WTC11 (cell line): ENCODE data around the gene NAT8. TPM values are rescaled to one million over a fixed set of nuclear protein-coding genes. Genes with fewer than 3 reads are reported as not detected.
"Not testable (repeated sequence)": the region's sequence is repeated elsewhere in the genome, so short reads cannot be mapped to it uniquely, and the experiment has no call there.

Experiments
- ATAC-seq: fragments of 200-7000 bp; cut with Tn5 transposase; 2 replicates; pipeline ENCODE4 v1.10.0; 2021; ENCODE audit warnings: mild to moderate bottlenecking, moderate library complexity
- CTCF ChIA-PET: fragments of 300-600 bp; sonication (Branson Sonifier 250); formaldehyde crosslinking; loops from one replicate; lab custom pipeline; 2021; ENCODE audit warnings: antibody characterized with exemption; lab: Charles Lee
- POLR2A ChIA-PET: fragments of 350-600 bp; sonication (Branson Sonifier 250); formaldehyde crosslinking; loops from one replicate; lab custom pipeline; 2021; ENCODE audit warnings: antibody characterized with exemption; lab: Charles Lee
- DNase-seq: peaks from one replicate; pipeline ENCODE4 v3.0.0; 2021; ENCODE audit warnings: low spot score
- H3K27ac Mint-ChIP-seq: 2 replicates; pipeline ENCODE4 v1.8.0; 2021; ENCODE audit warnings: mixed read lengths
- H3K27me3 Mint-ChIP-seq: 2 replicates; pipeline ENCODE4 v1.8.0; 2021; ENCODE audit warnings: low read depth, mild to moderate bottlenecking, moderate library complexity, mixed read lengths
- H3K36me3 Mint-ChIP-seq: 2 replicates; pipeline ENCODE4 v1.8.0; 2021; ENCODE audit warnings: mixed read lengths
- H3K4me1 Mint-ChIP-seq: 2 replicates; pipeline ENCODE4 v1.8.0; 2022; ENCODE audit warnings: mixed read lengths
- H3K4me3 Mint-ChIP-seq: 2 replicates; pipeline ENCODE4 v1.8.0; 2021; ENCODE audit warnings: mild to moderate bottlenecking, moderate library complexity, mixed read lengths
- H3K9me3 Mint-ChIP-seq: 2 replicates; pipeline ENCODE4 v1.8.0; 2021; ENCODE audit warnings: mixed read lengths
- CTCF ChIP-seq: fragments of 200-600 bp; IDR thresholded peaks from 2 replicates; pipeline ENCODE4 v1.8.0; 2022; ENCODE audit warnings: antibody characterized with exemption
- FOXK1 ChIP-seq: sonication (generic); formaldehyde crosslinking; IDR thresholded peaks from 2 replicates; pipeline ENCODE4 v1.8.0; 2022; ENCODE audit warnings: mild to moderate bottlenecking, moderate library complexity, missing genetic modification reagents
- TEAD4 ChIP-seq: sonication (generic); formaldehyde crosslinking; IDR thresholded peaks from 2 replicates; pipeline ENCODE4 v1.8.0; 2022; ENCODE audit warnings: mild to moderate bottlenecking, missing genetic modification reagents
- ZNF232 ChIP-seq: sonication (generic); formaldehyde crosslinking; IDR thresholded peaks from 2 replicates; pipeline ENCODE4 v1.8.0; 2022; ENCODE audit warnings: mild to moderate bottlenecking, missing genetic modification reagents
- ZNF317 ChIP-seq: sonication (generic); formaldehyde crosslinking; IDR thresholded peaks from 2 replicates; pipeline ENCODE4 v1.8.1; 2023; ENCODE audit warnings: low read depth, mild to moderate bottlenecking, moderate library complexity, missing genetic modification reagents, borderline replicate concordance
- total RNA-seq: library from RNA; stranded (reverse); gene quantifications from 3 replicates; pipeline ENCODE4 v1.2.3, GENCODE V29; 2021
- TF ChIP-seq, protein P1 (sequence below): sonication (generic); formaldehyde crosslinking; IDR thresholded peaks from 2 replicates; pipeline ENCODE4 v1.8.1; 2023; ENCODE audit warnings: mild to moderate bottlenecking, missing genetic modification reagents

The NAT8 gene
- total RNA-seq, 1 experiment from 2014 or later, result not detected

DNA sequence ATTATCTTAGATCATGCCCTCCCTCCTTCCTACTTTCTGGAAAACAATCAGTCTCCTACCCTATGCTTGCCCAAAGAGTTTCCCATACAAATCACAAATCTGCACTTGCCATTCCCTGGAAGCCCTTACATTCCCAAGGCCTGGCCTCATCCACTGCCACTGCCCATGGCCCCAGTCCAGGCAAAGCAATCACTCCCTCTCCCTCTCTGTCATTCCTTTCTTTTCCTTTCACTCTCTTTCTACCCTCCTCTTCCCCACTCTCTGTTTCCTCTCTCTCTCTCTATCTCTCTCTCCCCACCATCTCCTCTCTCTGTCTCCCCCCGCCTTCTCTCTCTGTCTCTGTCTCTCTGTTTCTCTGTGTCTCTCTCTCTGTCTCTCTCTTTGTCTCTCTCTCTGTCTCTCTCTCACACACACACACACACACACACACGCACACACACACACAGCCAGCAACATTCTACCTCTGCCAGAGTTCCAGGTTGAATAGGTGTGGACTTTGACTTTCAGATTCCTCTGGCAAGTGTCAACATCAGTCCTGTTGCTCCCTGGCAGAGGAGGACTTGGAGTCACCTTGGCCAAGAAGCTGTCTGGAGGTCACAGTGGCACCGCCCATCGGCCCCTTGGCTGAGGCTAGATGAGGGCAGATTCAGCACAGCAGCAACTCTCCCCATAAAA, 43.7 kb upstream of the NAT8 start (continued):
- TF ChIP-seq, protein P1, sequence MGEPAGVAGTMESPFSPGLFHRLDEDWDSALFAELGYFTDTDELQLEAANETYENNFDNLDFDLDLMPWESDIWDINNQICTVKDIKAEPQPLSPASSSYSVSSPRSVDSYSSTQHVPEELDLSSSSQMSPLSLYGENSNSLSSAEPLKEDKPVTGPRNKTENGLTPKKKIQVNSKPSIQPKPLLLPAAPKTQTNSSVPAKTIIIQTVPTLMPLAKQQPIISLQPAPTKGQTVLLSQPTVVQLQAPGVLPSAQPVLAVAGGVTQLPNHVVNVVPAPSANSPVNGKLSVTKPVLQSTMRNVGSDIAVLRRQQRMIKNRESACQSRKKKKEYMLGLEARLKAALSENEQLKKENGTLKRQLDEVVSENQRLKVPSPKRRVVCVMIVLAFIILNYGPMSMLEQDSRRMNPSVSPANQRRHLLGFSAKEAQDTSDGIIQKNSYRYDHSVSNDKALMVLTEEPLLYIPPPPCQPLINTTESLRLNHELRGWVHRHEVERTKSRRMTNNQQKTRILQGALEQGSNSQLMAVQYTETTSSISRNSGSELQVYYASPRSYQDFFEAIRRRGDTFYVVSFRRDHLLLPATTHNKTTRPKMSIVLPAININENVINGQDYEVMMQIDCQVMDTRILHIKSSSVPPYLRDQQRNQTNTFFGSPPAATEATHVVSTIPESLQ (CRISPR knock-in tag), result no peak
- no peak for TF ChIP-seq TEAD4 (CRISPR knock-in tag)
- TF ChIP-seq ZNF317 (CRISPR knock-in tag), result no peak
- no peak for TF ChIP-seq ZNF232 (CRISPR knock-in tag)
- TF ChIP-seq FOXK1 (CRISPR knock-in tag), result no peak

- DNase-seq (peak; percentile 30), ATAC-seq (peak; percentile 83)
- H3K4me1 Mint-ChIP-seq, H3K36me3 Mint-ChIP-seq, H3K27ac Mint-ChIP-seq, H3K4me3 Mint-ChIP-seq, POLR2A ChIA-PET, CTCF ChIA-PET: not testable (repeated sequence)
- TF ChIP-seq CTCF, result peak; percentile 21; the same call in 1 of the 2 replicates
- Mint-ChIP-seq H3K9me3 (peaks cover 21% of the 10 kb centered on the region), H3K27me3 (peaks cover 48% of the 10 kb centered on the region)
These were observed 42.7 kb upstream of the NAT8 start for GRCh38 chr2:73684905-73685304.

- H3K27ac Mint-ChIP-seq, H3K4me1 Mint-ChIP-seq, POLR2A ChIA-PET, DNase-seq, ATAC-seq, CTCF ChIA-PET, H3K36me3 Mint-ChIP-seq, H3K4me3 Mint-ChIP-seq: not testable (repeated sequence)
- Mint-ChIP-seq H3K9me3 (peaks cover 16% of the 10 kb centered on the region), H3K27me3 (peaks cover 48% of the 10 kb centered on the region)
These were observed 42.1 kb upstream of the NAT8 start for GRCh38 chr2:73684325-73684724.

- POLR2A ChIA-PET, H3K4me3 Mint-ChIP-seq, H3K9me3 Mint-ChIP-seq, H3K27ac Mint-ChIP-seq, H3K4me1 Mint-ChIP-seq, H3K36me3 Mint-ChIP-seq: not testable (repeated sequence)
- peaks cover 35% of the 10 kb centered on the region for H3K27me3 Mint-ChIP-seq
- ATAC-seq, result peak; percentile 91
- DNase-seq, result peak; percentile 45
- CTCF ChIA-PET, result interaction anchor here (0.5 to 1.4 kb wide), 14 partner anchors 9 to 570 kb away, joined by 3 to 7 read pairs (median 4); partner anchors contain the start of genes ACTG2 and TPRKB
- TF ChIP-seq CTCF, result peak; percentile 48
These were observed 37.8 kb upstream of the NAT8 start for GRCh38 chr2:73679951-73680571.

- ATAC-seq, result not testable (repeated sequence)
These were observed 37.0 kb upstream of the NAT8 start for GRCh38 chr2:73679237-73679636.

GRCh38 chr2:73678008-73678407, 35.8 kb upstream of the NAT8 start:
- peaks cover 27% of the 10 kb centered on the region for H3K27me3 Mint-ChIP-seq
- H3K4me3 Mint-ChIP-seq, H3K4me1 Mint-ChIP-seq, POLR2A ChIA-PET, DNase-seq, H3K27ac Mint-ChIP-seq, ATAC-seq, H3K9me3 Mint-ChIP-seq, CTCF ChIA-PET, H3K36me3 Mint-ChIP-seq: not testable (repeated sequence)

More at GRCh38 chr2:73679237-73679636, 37.0 kb upstream of the NAT8 start:
- H3K27ac Mint-ChIP-seq, H3K4me1 Mint-ChIP-seq, H3K4me3 Mint-ChIP-seq, H3K36me3 Mint-ChIP-seq, H3K9me3 Mint-ChIP-seq, POLR2A ChIA-PET, DNase-seq: not testable (repeated sequence)
- H3K27me3 Mint-ChIP-seq, result peaks cover 31% of the 10 kb centered on the region
- CTCF ChIA-PET, result interaction anchor here (1.4 kb wide), 1 partner anchor 14 kb away, joined by 6 read pairs; no protein-coding TSS in a partner anchor

GRCh38 chr2:73676211-73676610, 34.0 kb upstream of the NAT8 start:
- POLR2A ChIA-PET, ATAC-seq, H3K36me3 Mint-ChIP-seq, H3K4me3 Mint-ChIP-seq, H3K4me1 Mint-ChIP-seq, H3K27ac Mint-ChIP-seq, DNase-seq, CTCF ChIA-PET, H3K9me3 Mint-ChIP-seq: not testable (repeated sequence)
- peaks cover 24% of the 10 kb centered on the region for H3K27me3 Mint-ChIP-seq

DNA sequence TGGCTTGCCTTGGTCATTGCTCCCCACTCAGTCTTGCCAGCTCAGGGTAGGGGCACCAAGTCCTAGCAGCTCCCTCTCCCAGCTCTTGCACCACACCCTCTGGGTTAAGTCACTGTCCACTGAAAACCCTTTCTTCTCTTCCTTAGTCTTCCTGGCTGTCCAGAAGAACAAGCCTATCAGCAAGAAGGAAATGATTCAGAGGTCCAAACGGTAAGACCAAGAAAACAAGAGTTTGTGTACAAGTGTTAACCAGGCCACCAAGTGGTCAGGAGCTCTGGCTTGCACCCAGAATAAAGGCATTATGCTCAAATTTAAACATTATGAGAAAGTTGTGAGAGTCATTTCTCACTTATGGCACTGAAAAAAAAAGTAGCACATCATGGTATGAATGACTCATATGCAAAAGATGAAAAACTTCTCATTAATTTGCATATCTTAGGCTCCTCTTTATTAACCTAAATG, 32.5 kb upstream of the NAT8 start:
- H3K4me1 Mint-ChIP-seq, CTCF ChIA-PET, POLR2A ChIA-PET, H3K4me3 Mint-ChIP-seq, H3K27ac Mint-ChIP-seq, H3K36me3 Mint-ChIP-seq, ATAC-seq, DNase-seq: not testable (repeated sequence)
- peaks cover 30% of the 10 kb centered on the region for H3K27me3 Mint-ChIP-seq
- H3K9me3 Mint-ChIP-seq, result peaks cover 15% of the 10 kb centered on the region

- POLR2A ChIA-PET, H3K4me3 Mint-ChIP-seq, ATAC-seq, CTCF ChIA-PET, H3K4me1 Mint-ChIP-seq, H3K36me3 Mint-ChIP-seq, DNase-seq, H3K27ac Mint-ChIP-seq: not testable (repeated sequence)
- peaks cover 19% of the 10 kb centered on the region for H3K9me3 Mint-ChIP-seq
- peaks cover 55% of the 10 kb centered on the region for H3K27me3 Mint-ChIP-seq
These were observed 27.8 kb upstream of the NAT8 start for GRCh38 chr2:73669976-73670375.
